GM23338 (cell line): ENCODE results near the gene CHD9NB. TPM values are rescaled to one million over a fixed set of nuclear protein-coding genes. Genes with fewer than 3 reads are reported as not detected.

Experiments used
- ATAC-seq: fragments of 200-7000 bp; cut with Tn5 transposase; 3 replicates; pipeline ENCODE4 v1.9.1; 2020
- DNase-seq: peaks from one replicate; pipeline ENCODE4 v3.0.0-alpha.2; 2015; ENCODE audit warnings: low spot score
- H2AFZ ChIP-seq: fragments of 200-600 bp; sonication (generic); 2 replicates; pipeline ENCODE4 v1.8.0; 2016; ENCODE audit warnings: antibody characterized with exemption, mild to moderate bottlenecking, moderate library complexity
- H3F3A ChIP-seq: fragments of 200-600 bp; sonication (generic); replicated peaks from 2 replicates; pipeline ENCODE4 v1.8.0; 2017; ENCODE audit warnings: antibody characterized with exemption, mixed run types, low read depth
- H3K27ac ChIP-seq: fragments of 200-600 bp; sonication (generic); 2 replicates; pipeline ENCODE4 v1.6.1; 2016; ENCODE audit warnings: low read depth
- H3K27me3 ChIP-seq: fragments of 200-600 bp; sonication (generic); 2 replicates; pipeline ENCODE4 v1.8.0; 2016; ENCODE audit warnings: mild to moderate bottlenecking, mixed run types, moderate library complexity; ENCODE audit not compliant: insufficient read depth
- H3K36me3 ChIP-seq: fragments of 200-600 bp; sonication (generic); 2 replicates; pipeline ENCODE4 v1.8.0; 2016; ENCODE audit warnings: mild to moderate bottlenecking; ENCODE audit not compliant: insufficient read depth
- H3K4me1 ChIP-seq: fragments of 200-600 bp; sonication (generic); 2 replicates; pipeline ENCODE4 v1.8.0; 2016; ENCODE audit warnings: mild to moderate bottlenecking, moderate library complexity; ENCODE audit not compliant: insufficient read depth
- H3K4me2 ChIP-seq: fragments of 200-600 bp; sonication (generic); 2 replicates; pipeline ENCODE4 v1.7.1; 2017; ENCODE audit warnings: mixed run types
- H3K4me3 ChIP-seq: fragments of 200-600 bp; sonication (generic); 2 replicates; pipeline ENCODE4 v1.6.1; 2016; ENCODE audit warnings: mixed run types
- H3K79me2 ChIP-seq: fragments of 200-600 bp; sonication (generic); replicated peaks from 2 replicates; pipeline ENCODE4 v1.8.0; 2017; ENCODE audit warnings: mild to moderate bottlenecking; ENCODE audit not compliant: insufficient read depth
- H3K9me2 ChIP-seq: fragments of 200-600 bp; sonication (generic); 2 replicates; pipeline ENCODE4 v1.8.0; 2017; ENCODE audit not compliant: insufficient read depth
- H4K20me1 ChIP-seq: fragments of 200-600 bp; sonication (generic); replicated peaks from 2 replicates; pipeline ENCODE4 v1.8.0; 2017; ENCODE audit warnings: mild to moderate bottlenecking; ENCODE audit not compliant: insufficient read depth
- H3K27ac Mint-ChIP-seq: 2 replicates; pipeline ENCODE4 v1.8.0; 2020; ENCODE audit warnings: inconsistent platforms, mild to moderate bottlenecking, moderate library complexity, mixed read lengths
- H3K27me3 Mint-ChIP-seq: 3 replicates; pipeline ENCODE4 v1.8.0; 2022; ENCODE audit warnings: low read depth, mild to moderate bottlenecking, moderate library complexity, mixed read lengths, inconsistent platforms; ENCODE audit not compliant: insufficient read depth, poor library complexity
- H3K36me3 Mint-ChIP-seq: 3 replicates; pipeline ENCODE4 v1.8.0; 2021; ENCODE audit warnings: low read depth, mild to moderate bottlenecking, inconsistent platforms, moderate library complexity, mixed read lengths
- H3K4me1 Mint-ChIP-seq: 3 replicates; pipeline ENCODE4 v1.8.0; 2020; ENCODE audit warnings: mild to moderate bottlenecking, inconsistent platforms, mixed read lengths
- H3K4me3 Mint-ChIP-seq: 3 replicates; pipeline ENCODE4 v1.8.0; 2021; ENCODE audit warnings: moderate library complexity, mild to moderate bottlenecking, inconsistent platforms, mixed read lengths
- H3K9me3 Mint-ChIP-seq: 3 replicates; pipeline ENCODE4 v1.8.0; 2020; ENCODE audit warnings: moderate library complexity, mild to moderate bottlenecking, inconsistent platforms, mixed read lengths
- ETS1 ChIP-seq: IDR thresholded peaks from 2 replicates; pipeline ENCODE4 v1.6.1; 2016; ENCODE audit warnings: antibody characterized with exemption
- JUNB ChIP-seq: IDR thresholded peaks from one replicate; pipeline ENCODE4 v1.6.1; 2016; ENCODE audit warnings: antibody characterized with exemption; ENCODE audit not compliant: unreplicated experiment
- POLR2AphosphoS5 ChIP-seq: IDR thresholded peaks from 2 replicates; pipeline ENCODE4 v1.6.1; 2016; ENCODE audit warnings: antibody characterized with exemption, low read depth
- REST ChIP-seq: IDR thresholded peaks from one replicate; pipeline ENCODE4 v1.6.1; 2018; ENCODE audit warnings: antibody characterized with exemption; ENCODE audit not compliant: unreplicated experiment
- ZNF462 ChIP-seq: fragments of 250-450 bp; sonication (Bioruptor Pico); IDR thresholded peaks from 2 replicates; pipeline ENCODE4 v1.5.0; 2020; ENCODE audit warnings: mild to moderate bottlenecking, moderate library complexity
- polyA plus RNA-seq: library from polyadenylated mRNA; unstranded; fragments of >200 nt; fragmentation: Nextera tagmentation; extraction: Ambion mirVana; gene quantifications from 2 replicates; pipeline ENCODE4 v1.2.1, GENCODE V29; 2016
- total RNA-seq: library from RNA; depleted of rRNA; stranded (reverse); fragments of >200 nt; shearing (Covaris generic); gene quantifications from 2 replicates; pipeline ENCODE4 v1.2.3, GENCODE V29; 2014; rRNA removed

CHD9NB gene
- total and polyA plus RNA-seq, 2 experiments from 2014 or later: 1.7 to 4.2 TPM

DNA sequence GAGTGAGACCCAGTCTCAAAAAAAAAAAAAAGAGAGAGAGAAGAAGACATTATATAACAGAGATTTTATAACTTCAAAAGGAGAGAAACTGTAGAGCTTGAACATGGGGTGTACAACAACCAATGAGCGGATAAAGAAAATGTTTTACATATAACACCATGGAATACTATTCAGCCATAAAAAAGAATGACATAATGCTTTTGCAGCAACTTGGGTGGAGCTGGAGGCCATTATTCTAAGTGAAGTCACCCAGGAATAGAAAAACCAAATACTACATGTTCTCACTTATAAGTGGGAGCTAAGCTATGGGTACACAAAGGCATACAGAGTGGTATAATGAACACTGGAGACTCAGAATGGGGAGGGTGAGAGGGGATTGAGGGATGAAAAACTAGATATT lies 61.1 kb downstream of the CHD9NB start:
- H4K20me1 ChIP-seq: no peaks in the 10 kb centered on the region
- H3K27me3 ChIP-seq: no peaks in the 10 kb centered on the region
- no peaks in the 10 kb centered on the region for H3K79me2 ChIP-seq
- H3K9me2 ChIP-seq: 0 out of 2 replicates have a peak, but pooled peaks cover 2% of the 10 kb centered on the region
- Mint-ChIP-seq H3K9me3 (no peaks in the 10 kb centered on the region; the same call in 2 of the 3 replicates), H3K36me3 (no peaks in the 10 kb centered on the region), H3K27me3 (peaks cover 6% of the 10 kb centered on the region), H3K4me1 (peaks cover 5% of the 10 kb centered on the region; the same call in 2 of the 3 replicates), H3K4me3 (no peak overlapping the region), H3K27ac (no peak overlapping the region)
- H3F3A ChIP-seq: no peaks in the 10 kb centered on the region
- ATAC-seq (no peak), DNase-seq (no peak)
- no peak overlapping the region for H2AFZ ChIP-seq
- no peaks in the 10 kb centered on the region for H3K4me1 ChIP-seq
- H3K4me2 ChIP-seq: no peak overlapping the region
- no peak overlapping the region for H3K27ac ChIP-seq
- TF ChIP-seq POLR2AphosphoS5 (no peak), ZNF462 (no peak), ETS1 (no peak), JUNB (no peak), REST (no peak)
- H3K36me3 ChIP-seq: no peaks in the 10 kb centered on the region
- no peak overlapping the region for H3K4me3 ChIP-seq

Other genes with a start within 250 kb of the CHD9NB start
- 18.8 and 21.9 TPM in 2 replicates for gene CHD9, start 2.1 kb upstream of the CHD9NB start, total RNA-seq
- 32.4 and 46.6 TPM in 2 replicates for gene CHD9, start 2.1 kb upstream of the CHD9NB start, polyA plus RNA-seq